ENCODE data around the gene CLMP. TPM values are rescaled to one million over a fixed set of nuclear protein-coding genes. Genes with fewer than 3 reads are reported as not detected.
"Not testable (repeated sequence)": the region's sequence is repeated elsewhere in the genome, so short reads cannot be mapped to it uniquely, and the experiment has no call there.

CLMP gene
- total RNA-seq, 4 donors from 2014 or later: 23.6 to 49.4 (median 38.0) TPM

- intact Hi-C loops (cut with DNase I; ENCODE audit: low total_unique reads) (no loop called here), in situ Hi-C loops (cut with MboI; ENCODE audit: low pct_ligation_motif_present in 1 of 4, low pct_unique_long_range_greater_than_20kb in 1 of 4, low sequenced_read_pairs in 3 of 4) (no loop called here)
- Histone ChIP-seq H3K27me3 (no peaks in the 10 kb centered on the region), H3K36me3 (no peaks in the 10 kb centered on the region), H3K27ac (peak overlapping the region in 3 of 4 donors; percentile 30 to 58 (median 34)), H3K4me1 (peaks cover 0 to 23% (median 6%) of the 10 kb centered on the region in 4 donors), H3K4me3 (no peak overlapping the region), H3K9me3 (no peaks in the 10 kb centered on the region)
- DNase-seq: no peak
- 82 to 85% methylated on average over 13 to 18 of the region's 18 CpGs for WGBS, 2 donors (ENCODE audit: low coverage in 1 of 2)
- TF ChIP-seq POLR2A (IDR thresholded peaks at IDR 0.05) (no peak), CTCF (IDR thresholded peaks at IDR 0.05) (no peak), POLR2AphosphoS5 (IDR thresholded peaks at IDR 0.05) (no peak), EP300 (IDR thresholded peaks at IDR 0.05; ENCODE audit: low read depth) (no peak)
Observed at GRCh38 chr11:123135863-123136446, 59.1 kb downstream of the CLMP start.

DNA sequence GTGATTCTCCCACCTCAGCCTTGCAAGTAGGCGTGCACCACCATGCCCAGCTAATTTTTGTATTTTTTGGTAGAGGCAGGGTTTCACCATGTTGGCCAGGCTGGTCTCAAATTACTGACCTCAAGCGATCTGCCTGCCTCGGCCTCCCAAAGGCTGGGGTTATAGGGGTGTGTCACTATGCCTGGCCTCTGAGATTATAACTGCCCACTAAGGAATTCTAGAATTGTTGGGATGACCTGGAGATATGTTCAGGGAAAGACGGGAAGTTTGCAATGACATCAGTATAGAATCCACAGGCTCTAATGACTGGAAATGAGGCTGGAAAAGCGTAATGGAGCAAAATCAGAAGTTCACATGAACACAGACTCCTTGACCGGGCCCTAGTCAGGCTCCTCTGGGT lies 62.2 kb downstream of the CLMP start:
- Histone ChIP-seq H3K9me3 (no peaks in the 10 kb centered on the region), H3K4me1 (peaks cover 0 to 18% (median 6%) of the 10 kb centered on the region in 4 donors), H3K36me3 (no peaks in the 10 kb centered on the region), H3K4me3 (no peak overlapping the region), H3K27me3 (no peaks in the 10 kb centered on the region), H3K27ac (peak overlapping the region in 3 of 4 donors; percentile 19 to 43 (median 41))
- no peak for DNase-seq
- no peak for TF ChIP-seq EP300 (IDR thresholded peaks at IDR 0.05; ENCODE audit: low read depth)
- no peak for TF ChIP-seq POLR2A (IDR thresholded peaks at IDR 0.05)
- no peak for TF ChIP-seq CTCF (IDR thresholded peaks at IDR 0.05)
- no peak for TF ChIP-seq POLR2AphosphoS5 (IDR thresholded peaks at IDR 0.05)
- intact Hi-C loops (cut with DNase I; ENCODE audit: low total_unique reads) (no loop called here), in situ Hi-C loops (cut with MboI; ENCODE audit: low pct_ligation_motif_present in 1 of 4, low pct_unique_long_range_greater_than_20kb in 1 of 4, low sequenced_read_pairs in 3 of 4) (no loop called here)
- 89 to 90% methylated on average over 3 to 6 of the region's 6 CpGs for WGBS, 2 donors (ENCODE audit: low coverage in 1 of 2)

DNA sequence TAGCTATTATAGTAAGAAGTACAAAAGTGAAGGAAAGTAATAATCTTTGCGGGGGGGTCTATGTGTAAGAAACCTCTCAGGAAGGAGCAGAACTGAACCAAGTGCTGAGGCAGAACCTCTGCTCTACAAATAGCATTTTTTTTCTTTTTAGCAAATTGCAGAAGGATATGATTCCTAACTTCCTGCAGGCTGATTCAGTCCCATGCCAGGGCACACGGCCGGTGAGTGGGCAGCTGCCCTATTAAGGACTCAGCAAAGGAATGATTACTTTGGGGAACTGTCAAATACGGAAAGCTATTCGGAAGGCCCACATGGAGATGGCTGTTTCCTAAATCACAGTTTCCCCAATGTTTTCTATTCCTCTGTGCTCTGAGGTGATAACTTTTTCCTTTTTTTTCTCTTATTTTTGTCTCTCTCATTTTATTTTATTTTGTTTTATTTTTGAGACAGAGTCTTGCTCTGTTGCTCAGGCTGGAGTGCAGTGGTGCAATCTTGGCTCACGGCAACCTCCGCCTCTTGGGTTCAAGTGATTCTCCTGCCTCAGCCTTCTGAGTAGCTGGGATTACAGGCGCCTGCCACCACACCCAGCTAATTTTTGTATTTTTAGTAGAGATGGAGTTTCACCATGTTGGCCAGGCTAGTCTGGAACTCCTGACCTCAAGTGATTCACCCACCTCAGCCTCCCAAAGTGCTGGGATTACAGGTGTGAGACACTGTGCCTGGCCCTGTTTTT lies 62.8 kb downstream of the CLMP start:
- WGBS, 2 donors (ENCODE audit: low coverage in 1 of 2): 77 to 82% methylated on average over 8 of the region's 8 CpGs
- peaks cover 0 to 11% (median 4%) of the 10 kb centered on the region in 4 donors for H3K4me1 ChIP-seq
- intact Hi-C loops (cut with DNase I; ENCODE audit: low total_unique reads); H3K27me3 ChIP-seq; H3K36me3 ChIP-seq; in situ Hi-C loops (cut with MboI; ENCODE audit: low pct_ligation_motif_present in 1 of 4, low pct_unique_long_range_greater_than_20kb in 1 of 4, low sequenced_read_pairs in 3 of 4); DNase-seq; H3K4me3 ChIP-seq; H3K9me3 ChIP-seq: not testable (repeated sequence)
- peak overlapping the region; percentile 19 to 43 (median 37) for H3K27ac ChIP-seq

- no peaks in the 10 kb centered on the region for H3K27me3 ChIP-seq
- in situ Hi-C loops (cut with MboI; ENCODE audit: low pct_ligation_motif_present in 1 of 4, low pct_unique_long_range_greater_than_20kb in 1 of 4, low sequenced_read_pairs in 3 of 4): no loop called here
- no peaks in the 10 kb centered on the region for H3K36me3 ChIP-seq
- no peak overlapping the region for H3K4me3 ChIP-seq
- peaks cover 0 to 5% (median 2%) of the 10 kb centered on the region in 4 donors for H3K4me1 ChIP-seq
- WGBS, 2 donors (ENCODE audit: low coverage in 1 of 2): 33 to 61% methylated on average over 1 to 3 of the region's 3 CpGs
- intact Hi-C loops (cut with DNase I; ENCODE audit: low total_unique reads): no loop called here
- no peak for DNase-seq
- H3K9me3 ChIP-seq: no peaks in the 10 kb centered on the region
- TF ChIP-seq EP300 (IDR thresholded peaks at IDR 0.05; ENCODE audit: low read depth) (no peak), POLR2AphosphoS5 (IDR thresholded peaks at IDR 0.05) (no peak), CTCF (IDR thresholded peaks at IDR 0.05) (no peak), POLR2A (IDR thresholded peaks at IDR 0.05) (no peak)
- H3K27ac ChIP-seq: peak overlapping the region; percentile 6 to 60 (median 56)
Observed at GRCh38 chr11:123129920-123130319, 65.1 kb downstream of the CLMP start.

Measured in transverse colon (tissue), 4 donors.